Mesothelial cell of epicardium (in vitro differentiated cells): ENCODE data around the gene PTGIS. TPM values are rescaled to one million over a fixed set of nuclear protein-coding genes. Genes with fewer than 3 reads are reported as not detected.

Source experiments
- DNase-seq, 2 experiments: peaks; one replicate each; pipeline ENCODE4 v3.0.0; 2021; ENCODE audit warnings: low spot score in 2 of 2; ENCODE audit not compliant: unreplicated experiment in 2 of 2
- H3K27ac Mint-ChIP-seq: 2 replicates; pipeline ENCODE4 v1.8.0; 2021; ENCODE audit warnings: mixed read lengths
- H3K27me3 Mint-ChIP-seq: 2 replicates; pipeline ENCODE4 v1.8.0; 2021; ENCODE audit warnings: low read depth, mixed read lengths
- H3K36me3 Mint-ChIP-seq: 2 replicates; pipeline ENCODE4 v1.8.0; 2021; ENCODE audit warnings: mixed read lengths
- H3K4me1 Mint-ChIP-seq: 2 replicates; pipeline ENCODE4 v1.8.0; 2021; ENCODE audit warnings: mixed read lengths
- H3K4me3 Mint-ChIP-seq: 2 replicates; pipeline ENCODE4 v1.8.0; 2021; ENCODE audit warnings: mild to moderate bottlenecking, moderate library complexity, mixed read lengths
- H3K9me3 Mint-ChIP-seq: 2 replicates; pipeline ENCODE4 v1.8.0; 2021; ENCODE audit warnings: mixed read lengths
- CTCF ChIP-seq: fragments of 200-600 bp; sonication (generic); IDR thresholded peaks from one replicate; pipeline ENCODE4 v1.5.0; 2021; ENCODE audit warnings: antibody characterized with exemption; ENCODE audit not compliant: unreplicated experiment
- total RNA-seq: library from RNA; stranded (reverse); gene quantifications from 3 replicates; pipeline ENCODE4 v1.2.1, GENCODE V29; 2021

The PTGIS gene
- total RNA-seq, 1 donor from 2014 or later = 113 TPM

- H3K4me3 Mint-ChIP-seq = no peak overlapping the region
- no peak for TF ChIP-seq CTCF
- H3K27ac Mint-ChIP-seq = no peak overlapping the region
- no peak for DNase-seq
- peaks cover 54% of the 10 kb centered on the region for H3K36me3 Mint-ChIP-seq
- H3K9me3 Mint-ChIP-seq = peaks cover 3% of the 10 kb centered on the region
- no peaks in the 10 kb centered on the region for H3K4me1 Mint-ChIP-seq
- H3K27me3 Mint-ChIP-seq = no peaks in the 10 kb centered on the region
These were observed 28.3 kb downstream of the PTGIS start for GRCh38 chr20:49539481-49540231.

DNA sequence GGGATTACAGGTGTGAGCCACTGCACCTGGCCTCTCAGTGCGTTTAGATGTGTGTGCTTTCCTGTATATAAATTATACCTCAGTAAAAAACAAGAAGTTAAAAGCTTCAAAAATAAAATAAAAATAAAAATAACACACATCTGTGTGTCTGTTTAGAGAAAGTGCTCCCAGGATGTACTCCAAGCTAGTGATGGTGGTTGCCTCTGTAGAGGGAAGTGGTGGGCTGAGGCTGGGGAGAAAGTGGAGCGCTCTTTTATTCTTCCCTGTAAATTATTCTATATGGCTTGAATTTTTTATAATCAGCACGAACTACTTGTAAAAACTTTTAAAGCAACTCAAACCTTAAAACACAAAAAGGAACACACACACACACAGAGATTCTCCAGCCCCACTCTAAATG is 29.0 kb downstream of the PTGIS start:
- DNase-seq = no peak
- no peak overlapping the region for H3K4me3 Mint-ChIP-seq
- H3K9me3 Mint-ChIP-seq = peaks cover 3% of the 10 kb centered on the region
- TF ChIP-seq CTCF = no peak
- no peaks in the 10 kb centered on the region for H3K27me3 Mint-ChIP-seq
- no peak overlapping the region for H3K27ac Mint-ChIP-seq
- H3K36me3 Mint-ChIP-seq = peaks cover 53% of the 10 kb centered on the region
- no peaks in the 10 kb centered on the region for H3K4me1 Mint-ChIP-seq

GRCh38 chr20:49534255-49534712 is 33.7 kb downstream of the PTGIS start:
- Mint-ChIP-seq H3K36me3 (peaks cover 35% of the 10 kb centered on the region), H3K27ac (no peak overlapping the region), H3K4me1 (no peaks in the 10 kb centered on the region), H3K9me3 (peaks cover 3% of the 10 kb centered on the region), H3K27me3 (no peaks in the 10 kb centered on the region), H3K4me3 (no peak overlapping the region)
- TF ChIP-seq CTCF = peak; percentile 82
- peak in 1 of 2 experiments; percentile 73 for DNase-seq

GRCh38 chr20:49532285-49532946 is 35.5 kb downstream of the PTGIS start:
- peaks cover 29% of the 10 kb centered on the region for H3K36me3 Mint-ChIP-seq
- no peak for DNase-seq
- H3K4me3 Mint-ChIP-seq = no peak overlapping the region
- no peaks in the 10 kb centered on the region for H3K4me1 Mint-ChIP-seq
- no peak for TF ChIP-seq CTCF
- H3K27ac Mint-ChIP-seq = no peak overlapping the region
- H3K9me3 Mint-ChIP-seq = no peaks in the 10 kb centered on the region
- no peaks in the 10 kb centered on the region for H3K27me3 Mint-ChIP-seq

GRCh38 chr20:49529470-49529869 is 38.5 kb downstream of the PTGIS start:
- no peak for DNase-seq
- Mint-ChIP-seq H3K4me3 (no peak overlapping the region), H3K36me3 (peaks cover 43% of the 10 kb centered on the region), H3K9me3 (no peaks in the 10 kb centered on the region), H3K4me1 (no peaks in the 10 kb centered on the region), H3K27me3 (no peaks in the 10 kb centered on the region), H3K27ac (no peak overlapping the region)
- TF ChIP-seq CTCF = no peak
